Suppressor macrophage (primary cell): ENCODE results near the gene TRDN.
A peak's percentile ranks its signal among the peaks of the same experiment; 100 is the strongest.
"Not testable (repeated sequence)": the region's sequence is repeated elsewhere in the genome, so short reads cannot be mapped to it uniquely, and the experiment has no call there.

Experiments
- DNase-seq, 4 experiments: peaks; one replicate each; pipeline ENCODE4 v3.0.0-alpha.2; 2020 to 2022

Gene TRDN

GRCh38 chr6:123497025-123497424 is 139.7 kb downstream of the TRDN start:
- no peak for DNase-seq

DNA sequence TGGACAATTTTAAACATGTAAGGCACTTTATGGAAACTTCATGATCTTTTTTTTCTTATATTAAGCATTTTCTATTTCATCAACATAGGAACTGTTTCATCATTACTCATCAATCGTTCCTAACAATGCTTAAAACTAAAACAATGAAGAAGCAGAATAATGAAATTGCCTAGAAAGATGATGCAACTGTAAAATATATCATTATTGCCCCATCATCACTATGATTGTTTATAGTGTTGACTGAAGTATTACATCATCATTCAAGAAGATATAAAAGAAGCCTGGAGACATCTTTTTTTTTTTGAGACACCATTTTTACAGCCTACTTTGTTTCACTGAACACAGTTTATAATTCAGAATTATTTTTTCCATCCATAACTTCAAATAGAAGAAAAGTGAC is 147.2 kb downstream of the TRDN start:
- no peak for DNase-seq

DNA sequence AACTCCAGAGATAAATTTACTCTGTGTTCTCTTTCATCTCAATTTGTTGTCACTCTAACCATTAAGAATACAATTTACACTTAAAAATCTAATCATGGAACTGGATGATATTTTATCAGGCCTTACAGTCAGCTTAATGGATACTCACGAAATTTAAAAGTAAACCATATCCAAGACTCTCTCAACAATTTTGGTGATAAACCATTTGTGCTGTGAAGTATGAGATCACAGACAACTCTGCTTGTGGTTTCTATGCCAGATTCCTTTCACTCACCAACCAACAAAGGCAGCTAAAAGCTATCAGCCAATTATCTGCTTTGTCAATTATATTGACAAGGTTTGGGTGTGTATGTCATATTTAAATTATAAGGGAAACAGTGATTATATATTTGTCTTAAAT is 155.8 kb downstream of the TRDN start:
- DNase-seq: no peak

DNA sequence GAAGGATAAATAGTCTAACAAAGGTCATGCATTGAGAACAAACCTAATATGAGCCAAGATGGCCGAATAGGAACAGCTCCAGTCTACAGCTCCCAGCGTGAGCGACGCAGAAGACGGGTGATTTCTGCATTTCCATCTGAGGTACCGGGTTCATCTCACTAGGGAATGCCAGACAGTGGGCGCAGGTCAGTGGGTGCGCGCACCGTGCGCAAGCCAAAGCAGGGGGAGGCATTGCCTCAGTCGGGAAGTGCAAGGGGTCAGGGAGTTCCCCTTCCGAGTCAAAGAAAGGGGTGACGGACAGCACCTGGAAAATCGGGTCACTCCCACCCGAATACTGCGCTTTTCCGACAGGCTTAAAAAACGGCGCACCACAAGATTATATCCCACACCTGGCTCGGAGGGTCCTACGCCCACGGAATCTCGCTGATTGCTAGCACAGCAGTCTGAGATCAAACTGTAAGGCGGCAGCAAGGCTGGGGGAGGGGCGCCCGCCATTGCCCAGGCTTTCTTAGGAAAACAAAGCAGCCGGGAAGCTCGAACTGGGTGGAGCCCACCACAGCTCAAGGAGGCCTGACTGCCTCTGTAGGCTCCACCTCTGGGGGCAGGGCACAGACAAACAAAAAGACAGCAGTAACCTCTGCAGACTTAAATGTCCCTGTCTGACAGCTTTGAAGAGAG is 164.6 kb downstream of the TRDN start:
- DNase-seq: not testable (repeated sequence)

DNA sequence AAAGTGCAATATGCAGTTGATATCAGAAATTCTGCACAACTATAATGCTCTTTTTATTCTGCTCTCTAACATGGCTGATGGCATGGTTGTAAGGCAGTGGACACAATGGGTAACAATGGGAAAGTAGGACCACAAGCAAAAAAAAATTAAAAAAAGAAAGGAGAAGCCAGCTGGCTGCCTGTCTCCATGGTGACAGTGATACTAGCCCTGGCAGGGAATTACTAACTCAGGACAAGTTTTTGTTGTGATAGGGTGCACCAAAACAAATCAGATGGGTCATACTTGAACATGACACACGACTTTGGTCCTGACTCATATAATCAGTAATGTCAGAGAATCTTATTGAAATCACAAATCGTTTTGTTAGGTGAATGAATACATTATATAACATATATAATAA is 169.4 kb downstream of the TRDN start:
- DNase-seq: no peak

DNA sequence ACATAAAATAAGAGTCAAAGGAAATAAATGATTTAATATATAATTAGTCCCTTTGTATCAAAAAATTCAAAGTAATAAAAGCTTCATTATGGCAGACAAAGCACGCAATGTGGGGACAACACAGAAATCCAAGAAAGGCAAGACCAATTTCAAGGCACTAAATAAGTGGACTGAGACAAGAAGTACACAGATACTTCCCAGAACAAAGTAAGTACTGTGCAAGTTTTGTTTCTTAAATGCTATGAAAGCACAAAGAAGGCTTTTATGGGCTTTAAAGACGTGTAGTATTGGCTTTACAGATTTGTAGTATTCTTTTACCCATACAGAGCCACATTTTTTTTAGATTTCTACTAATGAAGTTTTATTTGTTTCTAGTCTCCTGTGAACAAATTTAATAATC is 174.6 kb downstream of the TRDN start:
- DNase-seq: no peak

DNA sequence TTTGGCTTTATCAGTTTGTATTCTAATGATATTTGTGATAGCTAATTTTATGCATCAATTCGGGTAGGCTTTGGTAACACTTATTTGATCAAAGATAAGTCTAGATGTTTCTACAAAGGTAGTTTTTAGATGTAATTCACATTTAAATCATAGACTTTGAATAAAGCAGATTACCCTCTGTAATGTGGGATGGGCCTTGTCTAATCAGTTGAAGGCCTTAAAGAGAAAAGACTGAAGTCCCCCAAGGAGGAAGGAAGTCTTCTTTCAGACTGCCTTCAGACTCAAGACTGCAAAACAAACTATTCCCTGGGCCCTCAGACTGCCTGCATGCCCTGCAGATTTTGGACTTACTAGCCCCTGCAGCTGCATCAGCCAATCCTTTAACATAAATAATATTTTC is 178.5 kb downstream of the TRDN start:
- no peak for DNase-seq

- DNase-seq: no peak
These were observed 179.9 kb downstream of the TRDN start for GRCh38 chr6:123456836-123457235.

- no peak for DNase-seq
These were observed 182.3 kb downstream of the TRDN start for GRCh38 chr6:123454448-123454847.

- not testable (repeated sequence) for DNase-seq
These were observed 183.7 kb downstream of the TRDN start for GRCh38 chr6:123453071-123453470.

DNA sequence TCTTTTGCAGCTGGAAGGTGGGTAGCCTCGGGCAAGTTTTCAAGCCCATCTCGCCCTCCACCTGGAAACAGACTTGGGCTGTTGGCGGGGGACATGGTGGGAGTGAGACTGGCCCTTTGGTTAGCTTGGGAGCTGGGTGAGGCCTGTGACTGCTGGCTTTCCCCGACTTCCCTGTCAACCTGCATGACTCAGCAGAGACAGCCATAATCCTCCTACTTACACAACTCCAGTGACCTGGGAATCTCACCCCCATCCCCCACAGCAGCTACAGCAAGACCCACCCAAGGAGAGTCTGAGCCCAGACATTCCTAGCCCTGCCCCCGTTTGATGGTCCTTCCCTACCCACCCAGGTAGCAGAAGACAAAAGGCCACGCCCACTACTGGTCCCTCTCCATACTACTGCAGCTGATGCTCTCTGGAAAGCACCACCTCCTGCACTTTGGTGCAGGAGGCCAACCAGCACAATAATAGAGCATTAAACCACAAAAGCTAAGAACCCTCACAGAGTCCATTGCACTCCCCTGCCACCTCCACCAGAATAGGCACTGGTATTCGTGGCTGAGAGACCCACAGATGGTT is 188.4 kb downstream of the TRDN start:
- no peak for DNase-seq

- DNase-seq: no peak
These were observed 189.3 kb downstream of the TRDN start for GRCh38 chr6:123447315-123447937.

DNA sequence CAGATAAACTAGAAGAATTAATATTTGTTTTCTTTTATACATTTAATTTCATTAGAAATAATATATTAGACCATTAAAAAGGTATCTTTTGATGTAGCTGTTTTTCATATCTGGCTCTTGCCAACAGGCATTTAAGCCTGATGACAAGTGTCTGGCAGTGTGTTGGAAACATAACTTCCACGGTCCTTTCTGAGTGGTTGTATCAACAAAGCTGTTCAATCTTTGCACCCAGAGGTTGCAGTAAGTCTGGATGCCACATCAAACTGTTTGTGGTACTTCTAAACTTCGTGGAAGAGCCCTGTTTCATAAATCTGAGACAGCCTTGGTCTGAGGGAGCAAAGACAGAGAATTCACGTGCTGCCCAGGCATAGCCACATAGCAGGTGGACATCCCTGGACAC is 197.4 kb downstream of the TRDN start:
- DNase-seq: no peak

DNA sequence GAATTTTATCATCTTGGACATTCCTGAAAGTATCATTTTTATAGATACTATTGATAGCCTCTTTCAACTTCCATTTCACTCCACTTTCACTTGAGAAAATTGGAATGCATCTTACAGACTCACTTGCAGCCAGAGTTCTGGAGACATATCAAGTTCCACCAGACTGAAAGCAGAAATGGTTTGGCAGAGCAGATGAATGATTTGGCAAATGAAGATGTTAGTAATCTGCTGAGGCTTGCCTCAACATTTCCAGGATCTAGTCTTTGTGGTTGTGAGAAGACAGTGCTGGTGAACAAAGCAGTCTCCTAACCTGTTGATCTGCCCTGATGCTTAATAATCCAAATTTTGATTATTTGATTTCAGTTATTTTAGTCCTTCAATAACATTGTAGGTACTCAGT is 202.6 kb downstream of the TRDN start:
- DNase-seq: no peak

DNA sequence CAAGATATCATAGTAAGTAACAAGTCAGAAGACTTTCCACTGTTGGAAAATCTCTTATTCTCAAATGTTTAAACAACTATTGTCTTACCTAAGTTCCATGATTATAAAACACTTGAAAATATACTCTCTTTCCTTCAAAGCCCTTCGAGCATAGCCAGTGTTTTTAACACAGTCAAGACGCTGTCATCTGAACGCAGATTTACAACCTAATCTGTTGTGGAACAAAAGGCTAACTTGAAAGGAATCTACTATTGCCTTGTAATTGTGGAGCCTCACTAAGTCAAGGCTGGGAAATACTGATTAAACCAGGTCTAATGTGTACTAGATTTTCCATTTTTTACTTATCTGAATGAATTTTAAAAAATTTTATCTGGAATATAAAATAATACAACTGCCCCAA is 205.8 kb downstream of the TRDN start:
- no peak for DNase-seq

GRCh38 chr6:123427008-123427407 is 209.7 kb downstream of the TRDN start:
- DNase-seq: no peak

DNA sequence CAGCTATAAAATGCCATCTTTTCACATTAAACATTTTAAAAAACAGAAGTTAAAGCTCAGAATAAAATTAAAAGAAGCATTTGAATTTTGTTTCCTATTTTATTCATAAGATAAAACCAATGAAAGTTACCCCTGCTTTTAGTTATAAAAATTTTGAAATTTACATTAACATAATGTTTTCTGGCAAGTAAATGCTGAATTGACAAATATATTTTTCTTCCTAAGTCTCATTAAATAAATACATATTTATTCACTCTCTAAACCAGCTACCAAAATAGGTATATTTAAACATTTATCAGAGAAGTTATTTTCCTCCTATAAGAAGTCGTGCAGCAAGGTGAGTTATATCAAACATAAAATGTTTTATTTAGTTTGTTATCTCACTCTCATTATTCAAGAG is 213.6 kb downstream of the TRDN start:
- no peak for DNase-seq

DNA sequence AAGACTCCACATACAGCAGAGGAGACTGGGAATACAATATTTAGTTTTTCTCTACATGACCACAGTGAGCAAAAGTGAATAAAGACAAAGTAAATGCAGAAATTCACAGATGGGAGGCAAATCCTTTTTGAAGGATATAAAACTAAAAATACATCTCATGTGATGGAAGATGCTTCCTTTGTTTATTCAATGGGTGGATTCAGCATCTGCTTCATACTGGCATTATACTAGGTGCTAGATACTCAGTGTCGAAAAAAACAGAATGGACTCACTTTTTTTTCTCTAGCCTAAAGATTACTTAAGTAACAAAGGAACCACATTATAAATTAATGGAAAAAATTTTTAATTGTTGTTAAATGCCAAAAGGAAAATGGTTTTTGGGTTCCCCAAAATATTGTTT is 216.2 kb downstream of the TRDN start:
- DNase-seq: no peak

GRCh38 chr6:123418071-123418470 is 218.7 kb downstream of the TRDN start:
- DNase-seq: no peak

- DNase-seq: no peak
These were observed 219.2 kb downstream of the TRDN start for GRCh38 chr6:123417535-123417934.

DNA sequence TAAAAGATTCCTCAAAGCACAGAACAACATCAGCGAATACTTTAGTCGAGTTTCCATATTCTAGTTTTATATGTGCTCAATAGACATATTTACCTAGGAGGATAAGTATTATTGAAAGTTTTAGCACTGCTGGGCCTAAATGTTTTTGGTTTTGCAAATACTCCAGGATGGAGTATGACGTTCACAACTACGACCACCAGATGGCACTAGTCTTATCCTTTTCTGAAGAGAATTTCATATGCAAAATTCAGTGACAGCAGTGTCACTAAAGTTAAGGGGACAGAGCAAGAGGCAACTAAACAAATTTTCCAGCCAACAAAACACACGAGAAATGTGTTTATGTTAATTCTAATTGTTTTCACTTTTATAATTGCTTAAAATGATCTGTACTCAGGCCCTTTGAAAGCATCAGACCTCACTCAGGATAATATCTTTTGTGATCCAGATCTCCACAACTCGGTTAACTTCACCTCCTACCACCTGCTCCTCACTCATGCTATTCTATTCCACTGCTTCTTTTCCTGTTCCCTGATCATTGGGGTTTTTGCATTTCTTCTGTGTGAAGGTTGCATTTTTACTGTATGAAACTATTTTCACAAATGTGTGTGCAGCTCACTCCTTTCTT is 220.8 kb downstream of the TRDN start:
- DNase-seq: peak; percentile 62 to 72 (median 64)

- DNase-seq: no peak
These were observed 231.8 kb downstream of the TRDN start for GRCh38 chr6:123404975-123405374.

DNA sequence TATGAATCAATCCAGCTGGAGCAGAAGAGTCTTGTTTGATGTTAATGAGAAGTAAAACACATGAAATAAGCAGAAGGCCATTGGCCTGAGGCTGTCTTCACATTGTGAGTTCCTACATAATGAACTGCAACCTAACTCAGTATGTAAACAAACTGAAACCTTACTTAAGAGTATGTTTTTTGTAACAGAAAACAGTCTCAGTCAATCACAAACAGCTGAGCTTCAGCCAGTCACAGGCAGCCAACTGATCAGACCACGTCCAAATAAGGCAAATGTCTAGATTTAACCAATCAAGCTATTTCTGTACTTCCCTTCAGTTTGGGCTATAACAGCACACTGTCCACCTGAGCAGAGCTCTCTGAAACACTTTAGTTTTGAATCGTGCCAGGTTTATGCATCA is 234.7 kb downstream of the TRDN start:
- DNase-seq: no peak

- DNase-seq: no peak
These were observed 238.7 kb downstream of the TRDN start for GRCh38 chr6:123398072-123398471.
